GM20000 (cell line): ENCODE measurements around the gene FAM240A.

Source experiments
- DNase-seq: peaks from one replicate; pipeline ENCODE4 v3.0.0; 2012; ENCODE audit warnings: low spot score
- CTCF ChIP-seq: IDR thresholded peaks from 2 replicates; pipeline ENCODE4 v1.5.1; 2012; ENCODE audit warnings: mild to moderate bottlenecking, control low read depth; ENCODE audit errors: extremely low read depth, missing control alignments

FAM240A gene

GRCh38 chr3:46660003-46660402 is 47.7 kb downstream of the FAM240A start:
- no peak for TF ChIP-seq CTCF
- no peak for DNase-seq

DNA sequence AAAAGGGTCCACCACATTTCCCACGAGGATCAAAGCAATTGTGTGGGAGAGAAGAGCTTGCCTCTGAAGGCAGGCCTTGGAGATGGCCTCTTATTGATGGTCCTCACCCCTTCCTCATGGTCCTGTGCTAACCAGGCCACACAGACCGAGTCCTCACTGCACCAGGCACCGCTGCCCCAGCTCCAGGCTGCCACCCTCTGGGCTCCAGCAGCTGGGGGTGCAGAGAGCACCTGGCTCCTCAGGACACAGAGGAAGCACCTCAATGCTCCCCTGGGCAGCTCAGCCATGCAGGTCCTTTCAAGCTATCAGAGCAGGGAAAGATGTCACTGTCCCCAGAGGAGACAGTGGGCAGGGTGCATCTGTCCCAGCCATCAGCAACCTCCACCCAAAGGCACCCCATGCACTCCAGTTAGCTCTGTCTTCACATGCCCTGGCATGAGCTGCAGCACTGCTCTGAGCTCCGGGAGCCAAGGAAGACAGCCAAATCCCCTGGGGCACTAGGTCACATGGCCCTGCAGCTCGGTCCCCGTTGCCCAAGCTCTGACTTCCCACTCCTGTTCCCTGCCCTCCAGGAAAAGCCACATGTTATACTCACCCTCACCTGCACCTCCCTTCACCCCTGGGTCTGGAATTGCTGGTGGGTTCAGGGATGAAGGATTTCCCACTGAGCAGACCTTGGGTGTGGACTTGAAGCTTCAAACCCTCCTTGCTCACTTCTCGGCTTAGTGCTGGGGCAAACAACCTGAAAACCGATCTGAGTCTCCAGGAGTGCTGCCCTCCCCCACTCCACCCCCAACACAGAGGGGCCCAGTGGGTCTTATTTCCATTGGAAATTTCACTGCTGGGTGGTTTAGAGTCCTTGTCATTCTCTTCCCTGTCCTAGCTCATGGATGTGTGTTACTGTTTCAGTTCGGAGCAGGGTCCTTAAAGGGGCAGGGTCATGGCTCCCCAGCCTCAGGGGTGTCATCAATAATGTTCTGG is 48.5 kb downstream of the FAM240A start:
- no peak for TF ChIP-seq CTCF
- DNase-seq: no peak

GRCh38 chr3:46661776-46662766 is 49.7 kb downstream of the FAM240A start:
- DNase-seq: no peak
- no peak for TF ChIP-seq CTCF

- no peak for TF ChIP-seq CTCF
- DNase-seq: no peak
These were observed 50.6 kb downstream of the FAM240A start for GRCh38 chr3:46662771-46663551.

DNA sequence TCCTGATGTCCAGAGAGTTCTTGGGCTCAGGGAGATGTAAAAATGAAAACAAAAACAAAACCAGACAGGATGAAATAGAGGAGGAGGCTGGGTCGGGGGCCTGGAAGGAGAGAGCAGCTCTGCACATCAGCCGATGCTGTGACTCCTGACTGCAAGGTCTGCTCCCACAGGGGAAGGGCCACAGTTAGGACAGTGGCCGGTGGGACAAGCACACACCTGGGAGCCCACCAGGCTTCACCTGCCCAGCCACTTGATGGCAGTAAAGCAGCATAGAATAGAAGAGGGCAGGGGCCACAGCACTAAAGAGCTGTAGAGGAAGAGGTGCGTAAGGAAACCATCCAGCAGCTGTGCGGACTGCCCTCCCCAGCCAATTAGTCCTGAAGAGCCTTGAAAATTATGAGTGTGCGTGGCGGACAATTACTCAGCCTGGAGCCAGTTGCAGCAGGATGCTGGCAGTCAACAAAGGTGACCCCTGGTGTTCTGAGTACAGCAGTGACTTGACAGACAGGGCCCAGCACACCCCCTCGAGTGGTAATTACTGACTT is 51.3 kb downstream of the FAM240A start:
- peak; percentile 7 for DNase-seq
- no peak for TF ChIP-seq CTCF

DNA sequence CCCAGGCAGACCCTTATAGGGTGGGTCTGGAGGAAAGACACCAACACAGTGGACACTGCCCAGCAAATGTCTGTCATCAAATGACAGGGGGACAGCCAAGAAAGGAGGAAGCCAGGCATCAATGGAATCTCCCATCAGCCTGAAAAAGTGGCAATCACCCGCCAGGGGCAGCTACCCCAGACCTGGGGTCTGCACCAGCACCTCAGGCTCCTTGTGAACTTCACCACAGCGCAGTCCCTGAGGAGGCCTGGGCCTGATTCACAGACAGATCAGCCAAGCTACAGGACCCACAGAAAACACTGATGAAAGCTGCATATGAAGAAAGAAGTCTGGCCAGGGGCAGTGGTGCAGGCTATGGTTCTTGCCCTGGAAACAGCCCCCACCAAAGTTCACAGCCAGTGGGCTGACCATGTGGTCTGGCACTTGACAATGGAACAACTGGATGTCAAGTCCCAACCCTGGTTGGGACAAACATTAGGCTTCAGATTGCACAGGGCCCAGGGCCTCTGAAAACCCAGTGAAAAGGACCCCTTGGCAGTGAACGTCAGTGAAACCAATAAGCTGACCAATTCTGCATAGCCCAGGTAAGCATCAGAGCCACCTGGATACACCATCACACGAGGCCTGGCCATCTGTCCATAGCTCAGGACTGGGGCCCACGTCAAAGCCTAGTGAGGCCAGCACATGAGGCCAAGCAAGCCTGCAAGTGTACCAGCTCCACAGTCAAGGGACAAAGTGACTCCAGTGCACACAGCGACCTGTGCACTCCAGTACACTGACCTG is 52.1 kb downstream of the FAM240A start:
- no peak for TF ChIP-seq CTCF
- peak; percentile 3 for DNase-seq
